ENCODE results near the gene EXOC6B. TPM values are rescaled to one million over a fixed set of nuclear protein-coding genes. Genes with fewer than 3 reads are reported as not detected.

Gene EXOC6B
- total RNA-seq, 1 donor from 2014 or later, result 31.6 TPM

- no peak for ATAC-seq
Observed at GRCh38 chr2:72155151-72155550, 670.7 kb downstream of the EXOC6B start.

DNA sequence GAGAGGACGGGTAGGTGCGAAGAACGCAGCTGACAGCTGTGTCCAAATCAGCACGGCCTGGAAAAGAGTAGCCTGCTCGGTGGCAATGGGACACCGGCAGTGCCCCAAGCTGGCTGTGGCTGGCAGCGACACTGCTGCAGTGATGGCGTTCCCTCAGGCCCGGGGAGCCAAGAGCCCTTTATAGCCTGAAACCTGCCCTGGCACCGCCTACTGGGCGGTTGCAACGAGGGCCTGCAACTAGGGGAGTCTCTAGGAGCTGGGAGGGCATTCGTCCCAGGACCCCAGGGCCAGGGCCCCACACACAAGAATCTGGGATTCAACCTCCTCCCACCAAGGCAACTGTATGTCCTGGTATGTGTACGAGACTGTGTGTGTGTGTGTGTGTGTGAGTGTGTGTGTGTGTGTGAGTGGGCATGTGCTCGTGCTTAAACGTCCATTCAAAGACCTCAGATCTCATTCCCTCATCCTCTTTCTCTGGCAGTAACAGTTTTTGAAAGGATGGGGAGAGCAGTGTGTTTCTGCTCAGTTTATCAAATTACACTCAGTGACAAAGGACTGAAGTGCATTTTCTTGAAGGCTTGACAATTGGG is 671.4 kb downstream of the EXOC6B start:
- ATAC-seq, result no peak

DNA sequence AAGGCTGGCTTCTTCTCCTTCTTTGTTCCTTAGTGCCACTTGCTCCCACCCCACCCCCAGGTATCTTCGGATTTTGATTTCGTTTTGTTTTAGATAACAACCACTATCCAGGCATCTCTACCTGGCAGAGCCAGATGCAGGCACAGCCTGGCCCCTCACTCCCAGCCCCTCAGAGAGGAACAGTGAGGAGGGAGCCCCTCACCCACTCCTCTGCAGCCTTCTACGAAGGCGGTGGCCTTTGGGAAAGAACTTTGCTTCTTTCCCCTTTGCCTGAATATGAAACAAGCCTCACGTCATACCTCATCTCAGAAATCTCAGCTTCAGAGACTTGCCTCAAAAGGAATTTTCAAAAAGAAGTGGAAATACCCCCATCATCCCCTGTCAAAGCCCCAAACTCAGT is 671.9 kb downstream of the EXOC6B start:
- ATAC-seq, result no peak

DNA sequence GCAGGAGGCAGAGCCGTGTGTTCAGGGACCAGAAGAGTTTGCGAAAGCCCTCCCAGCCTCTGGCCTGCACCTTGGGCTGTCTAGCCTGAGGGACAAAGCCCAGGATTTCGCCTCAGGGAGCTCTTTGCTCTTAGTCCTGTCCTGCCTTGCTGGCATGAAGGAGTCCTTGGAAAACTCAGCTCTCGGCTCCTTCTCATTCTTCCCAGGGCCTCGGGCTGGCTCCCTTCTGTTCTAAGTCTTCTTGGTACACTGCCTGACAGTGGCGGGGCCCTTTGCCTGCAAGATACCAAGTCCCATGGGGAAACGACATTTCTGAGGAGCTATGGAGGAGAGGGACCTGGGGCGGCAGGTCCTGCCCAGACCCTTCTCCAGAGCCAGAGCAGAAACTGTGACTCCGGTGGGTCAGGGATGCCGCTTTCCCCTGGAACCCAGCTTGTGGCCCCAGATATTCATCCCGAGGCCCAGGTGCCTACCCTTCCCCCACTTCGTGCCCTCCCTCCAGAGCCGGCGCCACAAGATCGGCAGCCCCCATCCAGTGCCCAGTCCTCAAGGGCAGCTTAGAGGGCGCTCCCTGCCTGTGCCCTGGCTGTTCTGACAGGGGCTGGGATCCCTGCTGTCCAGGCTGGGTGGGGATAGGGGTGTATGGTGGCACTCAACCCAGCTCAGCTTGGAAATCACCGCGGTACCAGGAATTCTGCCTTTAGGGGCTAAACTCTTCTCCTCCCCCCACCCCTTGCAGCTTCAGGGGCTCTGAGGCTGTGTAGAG is 672.6 kb downstream of the EXOC6B start:
- ATAC-seq, result no peak

- no peak for ATAC-seq
Observed at GRCh38 chr2:72150861-72151356, 674.9 kb downstream of the EXOC6B start.

DNA sequence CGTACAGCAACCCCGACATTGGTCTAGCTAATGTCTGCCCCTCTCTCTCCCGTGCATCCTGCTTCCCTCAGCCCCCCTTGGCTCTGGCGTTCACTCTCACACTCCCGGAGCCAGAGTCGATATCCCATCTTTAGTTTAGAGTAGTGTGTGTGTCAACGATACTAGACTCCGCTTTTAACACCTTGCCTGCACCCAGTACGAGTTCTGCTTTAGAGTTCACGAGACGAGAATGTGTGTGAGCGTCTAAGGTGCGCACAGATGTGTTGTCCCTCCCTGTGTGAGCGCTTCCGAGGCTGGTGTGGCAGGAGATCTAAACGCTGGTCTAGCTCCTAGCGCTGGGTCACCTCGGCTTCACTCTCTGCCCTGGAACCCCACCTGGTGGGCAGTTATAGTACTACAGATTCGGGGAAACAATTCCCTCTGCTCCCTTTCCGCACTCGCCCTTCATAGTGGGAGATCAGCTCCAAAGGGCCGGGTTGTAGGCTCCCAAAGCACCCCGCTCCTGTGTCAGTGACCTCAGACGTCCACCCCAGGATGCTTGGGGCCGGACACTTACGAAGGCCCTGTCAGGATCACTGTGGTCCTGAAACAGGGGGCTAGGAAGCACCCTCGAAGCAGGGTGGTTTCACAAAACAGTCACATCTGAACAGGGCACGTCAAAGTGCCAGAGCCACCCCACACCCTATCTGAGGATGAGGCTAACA is 675.5 kb downstream of the EXOC6B start:
- ATAC-seq, result peak; percentile 91

DNA sequence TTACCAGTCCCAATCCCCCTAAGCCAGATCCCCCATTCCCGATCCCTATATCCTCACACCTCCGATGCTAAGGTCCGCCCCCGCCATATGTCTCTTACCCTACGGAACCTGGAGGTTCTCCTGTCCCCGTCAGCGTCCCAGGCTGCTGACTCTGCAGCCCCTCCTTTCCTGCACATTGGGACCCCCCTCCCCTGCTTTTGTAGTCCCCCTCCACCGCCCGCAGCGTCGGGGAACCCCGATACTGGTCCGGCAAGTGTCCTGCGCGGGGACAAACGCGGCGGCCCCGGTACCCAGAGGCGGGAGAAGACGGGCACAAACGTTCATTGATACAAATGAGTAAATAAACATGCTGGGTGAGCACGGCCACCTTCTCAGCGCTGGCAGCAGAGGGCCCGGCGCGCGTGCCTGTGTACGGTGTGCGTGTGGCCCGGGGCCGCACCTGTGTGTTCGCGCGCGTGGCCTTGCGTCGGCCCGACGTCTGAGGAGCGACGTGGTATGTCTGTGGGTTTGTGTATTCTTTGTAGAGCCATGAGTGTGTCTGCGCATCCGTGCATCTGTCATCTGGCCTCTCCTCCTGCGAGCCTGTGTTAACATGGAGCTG is 676.2 kb downstream of the EXOC6B start:
- peak; percentile 41 for ATAC-seq

DNA sequence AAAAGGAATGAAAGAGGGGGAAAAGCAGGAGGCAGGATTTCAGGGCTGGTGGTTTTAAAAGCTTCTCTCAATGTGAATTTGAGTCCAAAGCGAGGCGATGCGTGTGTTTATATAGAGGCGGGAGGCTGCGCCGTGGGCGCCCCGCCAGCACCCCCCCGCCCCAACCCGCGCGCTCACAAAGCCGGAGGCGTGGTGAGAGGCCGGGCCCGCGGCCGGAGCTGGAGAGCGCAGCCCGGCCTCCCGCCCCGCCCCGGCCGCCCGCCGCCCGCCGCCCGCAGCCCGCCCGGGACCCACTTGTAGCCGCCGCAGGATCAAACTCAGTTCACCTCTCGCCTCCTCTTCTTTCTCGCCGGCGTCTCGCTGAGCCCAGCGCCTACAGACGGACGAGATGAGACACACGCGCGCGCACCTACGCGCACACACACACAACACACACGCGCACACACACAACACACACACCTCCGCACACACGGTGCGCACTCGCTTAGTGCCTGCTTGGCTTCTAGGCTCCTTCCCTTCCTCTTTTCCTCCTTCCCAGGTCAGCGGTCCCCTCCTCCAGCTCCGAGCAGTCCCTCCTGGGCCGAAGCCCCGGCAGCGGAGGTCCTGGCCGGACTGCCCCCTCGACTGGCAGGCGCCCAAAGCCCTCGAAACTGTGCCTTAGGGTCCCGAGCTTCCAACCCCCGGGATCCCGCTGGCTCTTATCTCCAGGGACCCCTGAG is 676.8 kb downstream of the EXOC6B start:
- ATAC-seq, result no peak

GRCh38 chr2:72148003-72148836 is 677.6 kb downstream of the EXOC6B start:
- no peak for ATAC-seq

DNA sequence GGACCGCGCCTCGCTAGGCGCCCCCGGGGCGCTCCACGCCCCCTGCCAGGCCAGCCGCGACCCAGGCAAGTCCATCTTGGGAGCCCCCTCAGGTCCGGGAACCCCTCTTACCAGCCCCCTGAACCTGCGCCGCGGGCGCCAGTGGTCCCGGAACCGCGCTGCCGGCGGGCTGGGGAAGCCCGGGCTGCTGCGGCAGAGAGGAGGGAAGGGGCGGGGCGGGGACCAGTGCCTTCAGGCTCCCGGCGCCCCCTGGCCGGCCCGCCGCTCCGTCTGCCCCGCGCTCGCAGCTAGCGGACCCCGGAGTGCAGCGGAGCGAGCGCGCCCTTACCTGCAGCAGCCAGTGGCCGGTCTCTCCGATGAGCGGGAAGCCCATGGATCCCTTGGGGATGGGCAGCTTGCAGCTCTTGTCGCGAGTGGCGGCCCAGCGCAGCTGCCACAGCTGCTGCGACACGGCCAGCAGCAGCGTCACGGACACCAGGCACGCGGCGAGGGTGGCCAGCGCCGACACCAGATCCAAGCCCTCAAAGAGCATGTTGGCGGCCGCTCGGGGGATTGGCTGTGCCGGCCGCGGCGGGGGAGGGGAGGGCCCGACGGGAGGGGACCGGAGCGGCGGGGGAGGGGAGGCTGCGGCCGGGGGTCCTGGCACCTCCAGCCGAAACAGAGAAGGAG is 678.4 kb downstream of the EXOC6B start, which contains the start of gene CYP26B1:
Gene CYP26B1 (minus strand): TSS at position 560 of the 669 bp plus-strand sequence. CDS start 28 bp downstream, at position 532.
- no peak for ATAC-seq

GRCh38 chr2:72146347-72147302 is 679.2 kb downstream of the EXOC6B start:
- ATAC-seq, result no peak

- no peak for ATAC-seq
Observed at GRCh38 chr2:72145658-72146329, 680.0 kb downstream of the EXOC6B start.

- ATAC-seq, result no peak
Observed at GRCh38 chr2:72145289-72145657, 680.6 kb downstream of the EXOC6B start.

GRCh38 chr2:72144632-72145288 is 681.1 kb downstream of the EXOC6B start:
- peak; percentile 46 for ATAC-seq

- ATAC-seq, result no peak
Observed at GRCh38 chr2:72144274-72144631, 681.6 kb downstream of the EXOC6B start.

- no peak for ATAC-seq
Observed at GRCh38 chr2:72143441-72144273, 682.2 kb downstream of the EXOC6B start.

Data from esophagus mucosa (tissue), 1 donor.